H7 (cell line): Measurements from ENCODE around the gene DOCK3. TPM values are rescaled to one million over a fixed set of nuclear protein-coding genes. Genes with fewer than 3 reads are reported as not detected.

Experiments
- DNase-seq: peaks from one replicate; pipeline ENCODE4 v3.0.0; 2012
- H3K27me3 ChIP-seq: 2 replicates; pipeline ENCODE4 v1.6.0; 2011; ENCODE audit warnings: mild to moderate bottlenecking, low read length; ENCODE audit not compliant: control insufficient read depth, insufficient read depth
- H3K36me3 ChIP-seq: replicated peaks from 2 replicates; pipeline ENCODE4 v1.5.1; 2011; ENCODE audit warnings: low read length; ENCODE audit not compliant: control insufficient read depth, insufficient read depth
- H3K4me3 ChIP-seq: 2 replicates; pipeline ENCODE4 v1.5.1; 2011; ENCODE audit warnings: low read depth, mild to moderate bottlenecking, control low read depth, low read length, moderate library complexity; ENCODE audit not compliant: insufficient read depth
- total RNA-seq: library from RNA; depleted of rRNA; stranded (reverse); fragments of >200 nt; shearing (Covaris generic); gene quantifications from 2 replicates; pipeline ENCODE4 v1.2.3, GENCODE V29; 2014

DOCK3 gene
- total RNA-seq, 1 experiment from 2014 or later: 2.0 TPM

- Histone ChIP-seq H3K4me3 (no peak overlapping the region), H3K36me3 (peaks cover 1% of the 10 kb centered on the region), H3K27me3 (no peaks in the 10 kb centered on the region)
- DNase-seq: no peak
Observed at GRCh38 chr3:51269466-51269865, 594.7 kb downstream of the DOCK3 start.

GRCh38 chr3:51270559-51270958 is 595.8 kb downstream of the DOCK3 start:
- no peaks in the 10 kb centered on the region for H3K27me3 ChIP-seq
- H3K4me3 ChIP-seq: no peak overlapping the region
- H3K36me3 ChIP-seq: peaks cover 4% of the 10 kb centered on the region
- DNase-seq: no peak

- Histone ChIP-seq H3K27me3 (no peaks in the 10 kb centered on the region), H3K36me3 (peaks cover 4% of the 10 kb centered on the region), H3K4me3 (no peak overlapping the region)
- no peak for DNase-seq
Observed at GRCh38 chr3:51271172-51271571, 596.4 kb downstream of the DOCK3 start.

- H3K4me3 ChIP-seq: no peak overlapping the region
- H3K36me3 ChIP-seq: peaks cover 6% of the 10 kb centered on the region
- no peak for DNase-seq
- no peaks in the 10 kb centered on the region for H3K27me3 ChIP-seq
Observed at GRCh38 chr3:51274052-51274451, 599.3 kb downstream of the DOCK3 start.

GRCh38 chr3:51275111-51275805 is 600.5 kb downstream of the DOCK3 start:
- H3K27me3 ChIP-seq: no peaks in the 10 kb centered on the region
- no peak for DNase-seq
- peaks cover 6% of the 10 kb centered on the region for H3K36me3 ChIP-seq
- no peak overlapping the region for H3K4me3 ChIP-seq

- Histone ChIP-seq H3K36me3 (peaks cover 5% of the 10 kb centered on the region), H3K4me3 (no peak overlapping the region), H3K27me3 (no peaks in the 10 kb centered on the region)
- no peak for DNase-seq
Observed at GRCh38 chr3:51276046-51276445, 601.3 kb downstream of the DOCK3 start.

- no peak for DNase-seq
- H3K27me3 ChIP-seq: no peaks in the 10 kb centered on the region
- H3K36me3 ChIP-seq: peaks cover 4% of the 10 kb centered on the region
Observed at GRCh38 chr3:51279448-51279847, 604.7 kb downstream of the DOCK3 start.

GRCh38 chr3:51280176-51280575 is 605.4 kb downstream of the DOCK3 start:
- H3K36me3 ChIP-seq: peaks cover 3% of the 10 kb centered on the region
- H3K4me3 ChIP-seq: no peak overlapping the region
- no peak for DNase-seq
- no peaks in the 10 kb centered on the region for H3K27me3 ChIP-seq

More at GRCh38 chr3:51279448-51279847, 604.7 kb downstream of the DOCK3 start:
- no peak overlapping the region for H3K4me3 ChIP-seq

GRCh38 chr3:51282931-51283330 is 608.2 kb downstream of the DOCK3 start:
- Histone ChIP-seq H3K36me3 (no peaks in the 10 kb centered on the region; the same call in none of the 2 replicates), H3K27me3 (no peaks in the 10 kb centered on the region), H3K4me3 (no peak overlapping the region)
- no peak for DNase-seq

- H3K36me3 ChIP-seq: no peaks in the 10 kb centered on the region; the same call in none of the 2 replicates
- no peak overlapping the region for H3K4me3 ChIP-seq
- no peak for DNase-seq
- no peaks in the 10 kb centered on the region for H3K27me3 ChIP-seq
Observed at GRCh38 chr3:51283421-51283820, 608.7 kb downstream of the DOCK3 start.

GRCh38 chr3:51295625-51296024 is 620.9 kb downstream of the DOCK3 start:
- H3K36me3 ChIP-seq: no peaks in the 10 kb centered on the region
- H3K4me3 ChIP-seq: no peak overlapping the region
- no peak for DNase-seq
- H3K27me3 ChIP-seq: no peaks in the 10 kb centered on the region

- Histone ChIP-seq H3K4me3 (no peak overlapping the region), H3K27me3 (no peaks in the 10 kb centered on the region), H3K36me3 (no peaks in the 10 kb centered on the region)
- no peak for DNase-seq
Observed at GRCh38 chr3:51297333-51297732, 622.6 kb downstream of the DOCK3 start.

- peak; percentile 40 for DNase-seq
- no peaks in the 10 kb centered on the region for H3K27me3 ChIP-seq
- H3K36me3 ChIP-seq: no peaks in the 10 kb centered on the region
- H3K4me3 ChIP-seq: no peak overlapping the region
Observed at GRCh38 chr3:51304230-51304629, 629.5 kb downstream of the DOCK3 start.

- H3K4me3 ChIP-seq: no peak overlapping the region
- no peak for DNase-seq
Observed at GRCh38 chr3:51306093-51306492, 631.4 kb downstream of the DOCK3 start.

GRCh38 chr3:51307458-51307857 is 632.7 kb downstream of the DOCK3 start:
- no peak overlapping the region for H3K4me3 ChIP-seq
- DNase-seq: no peak
- no peaks in the 10 kb centered on the region for H3K27me3 ChIP-seq
- H3K36me3 ChIP-seq: no peaks in the 10 kb centered on the region

More at GRCh38 chr3:51306093-51306492, 631.4 kb downstream of the DOCK3 start:
- H3K27me3 ChIP-seq: no peaks in the 10 kb centered on the region
- no peaks in the 10 kb centered on the region for H3K36me3 ChIP-seq
